ENCODE results near the gene ZNF362.
A peak's percentile ranks its signal among the peaks of the same experiment; 100 is the strongest.

ZNF362 gene

DNA sequence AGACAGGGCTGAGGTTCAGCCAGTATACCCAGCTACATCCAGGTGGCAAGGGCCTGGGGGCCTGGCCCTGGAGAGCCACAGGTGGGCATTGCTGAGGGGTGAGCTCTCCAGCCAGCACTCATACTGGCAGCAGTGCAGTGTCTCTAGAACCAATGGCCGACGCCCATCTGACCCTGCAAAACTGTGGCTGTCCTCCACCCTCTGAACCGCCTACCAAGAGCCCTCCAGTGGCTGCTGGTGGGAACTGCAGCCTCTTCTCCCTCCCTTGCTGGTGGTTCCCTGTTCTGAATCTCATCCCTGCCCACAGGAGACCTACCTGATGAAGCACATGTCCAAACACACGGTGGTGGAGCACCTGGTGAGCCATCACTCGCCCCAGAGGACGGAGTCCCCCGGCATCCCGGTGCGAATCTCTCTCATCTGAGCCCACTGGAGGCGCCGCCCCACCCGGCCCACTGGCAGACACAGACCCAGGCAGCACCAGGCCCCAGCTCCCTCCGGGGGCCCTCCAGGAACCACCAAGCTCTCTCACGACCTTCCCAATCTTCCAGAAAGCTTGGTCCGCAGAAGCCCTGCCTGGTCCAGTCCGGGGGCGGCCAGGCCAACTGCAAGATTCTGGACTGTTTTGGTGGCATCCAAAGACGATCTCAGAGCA lies 42.5 kb downstream of the ZNF362 start:
- TF ChIP-seq, protein P1, sequence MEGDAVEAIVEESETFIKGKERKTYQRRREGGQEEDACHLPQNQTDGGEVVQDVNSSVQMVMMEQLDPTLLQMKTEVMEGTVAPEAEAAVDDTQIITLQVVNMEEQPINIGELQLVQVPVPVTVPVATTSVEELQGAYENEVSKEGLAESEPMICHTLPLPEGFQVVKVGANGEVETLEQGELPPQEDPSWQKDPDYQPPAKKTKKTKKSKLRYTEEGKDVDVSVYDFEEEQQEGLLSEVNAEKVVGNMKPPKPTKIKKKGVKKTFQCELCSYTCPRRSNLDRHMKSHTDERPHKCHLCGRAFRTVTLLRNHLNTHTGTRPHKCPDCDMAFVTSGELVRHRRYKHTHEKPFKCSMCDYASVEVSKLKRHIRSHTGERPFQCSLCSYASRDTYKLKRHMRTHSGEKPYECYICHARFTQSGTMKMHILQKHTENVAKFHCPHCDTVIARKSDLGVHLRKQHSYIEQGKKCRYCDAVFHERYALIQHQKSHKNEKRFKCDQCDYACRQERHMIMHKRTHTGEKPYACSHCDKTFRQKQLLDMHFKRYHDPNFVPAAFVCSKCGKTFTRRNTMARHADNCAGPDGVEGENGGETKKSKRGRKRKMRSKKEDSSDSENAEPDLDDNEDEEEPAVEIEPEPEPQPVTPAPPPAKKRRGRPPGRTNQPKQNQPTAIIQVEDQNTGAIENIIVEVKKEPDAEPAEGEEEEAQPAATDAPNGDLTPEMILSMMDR (conservative IDR thresholded peaks at IDR 0.05; ENCODE audit: low read depth, low read length), result peak; percentile 94
- H3K4me3 ChIP-seq (ENCODE audit: low read length), result no peak overlapping the region
- DNase-seq (ENCODE audit: low read depth), result no peak

DNA sequence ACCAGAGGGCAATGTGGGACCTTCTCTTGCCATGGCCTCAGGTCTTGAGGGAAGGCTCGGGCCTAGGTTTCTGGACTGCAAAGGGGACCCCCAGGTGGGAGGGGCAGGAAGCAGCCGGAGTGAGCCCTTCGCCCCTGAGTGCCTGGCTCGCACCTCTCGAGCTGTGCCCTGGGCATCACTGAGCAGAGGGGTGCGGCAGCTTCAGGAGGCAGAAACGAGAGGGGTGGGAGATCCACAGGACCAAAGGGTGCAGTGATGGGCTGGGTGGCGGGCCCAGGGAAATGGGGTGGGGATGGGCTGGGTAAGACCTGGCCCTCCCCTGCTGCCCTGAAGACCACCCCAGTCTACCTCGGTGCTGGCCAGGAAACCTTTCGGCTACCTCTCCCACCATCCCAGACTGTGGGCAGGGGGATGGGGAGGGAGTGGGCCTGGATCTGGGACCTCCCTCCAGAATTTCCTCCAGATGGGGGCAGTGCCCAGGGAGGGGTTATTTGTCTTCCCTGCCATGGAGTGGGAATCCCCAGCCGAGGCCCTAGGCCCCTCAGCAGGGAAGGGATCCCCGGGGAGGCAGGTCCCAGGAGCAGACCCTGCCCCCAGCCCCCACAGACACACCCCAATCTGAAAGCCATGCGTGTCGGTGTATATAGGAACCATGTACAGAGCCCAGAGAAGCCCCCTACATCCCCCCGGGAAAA lies 43.3 kb downstream of the ZNF362 start:
- DNase-seq (ENCODE audit: low read depth), result no peak
- TF ChIP-seq, protein P1 (conservative IDR thresholded peaks at IDR 0.05; ENCODE audit: low read depth, low read length), result no peak
- no peak overlapping the region for H3K4me3 ChIP-seq (ENCODE audit: low read length)

DNA sequence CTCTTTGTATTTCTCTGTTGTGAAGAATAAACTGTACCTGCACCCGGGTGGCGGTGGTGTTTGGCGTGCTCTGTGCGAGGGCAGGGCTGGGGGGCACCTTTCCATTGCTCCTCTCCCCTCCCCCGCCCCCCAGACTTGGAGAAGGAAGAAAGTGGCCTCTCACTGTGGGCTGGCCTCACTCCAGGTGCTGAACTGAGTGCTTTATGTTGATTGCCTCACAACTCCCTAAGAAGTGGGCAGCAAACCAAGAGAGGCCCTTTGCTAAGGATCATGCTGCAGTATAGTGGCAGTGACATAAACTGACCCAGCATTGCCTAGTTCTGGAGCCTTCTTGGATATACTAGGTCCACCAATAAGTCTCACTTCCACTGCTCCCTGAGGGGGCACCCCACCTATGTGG lies 44.4 kb downstream of the ZNF362 start:
- peak; percentile 63 for DNase-seq (ENCODE audit: low read depth)
- TF ChIP-seq, protein P1 (conservative IDR thresholded peaks at IDR 0.05; ENCODE audit: low read depth, low read length), result no peak
- H3K4me3 ChIP-seq (ENCODE audit: low read length), result no peak overlapping the region

DNA sequence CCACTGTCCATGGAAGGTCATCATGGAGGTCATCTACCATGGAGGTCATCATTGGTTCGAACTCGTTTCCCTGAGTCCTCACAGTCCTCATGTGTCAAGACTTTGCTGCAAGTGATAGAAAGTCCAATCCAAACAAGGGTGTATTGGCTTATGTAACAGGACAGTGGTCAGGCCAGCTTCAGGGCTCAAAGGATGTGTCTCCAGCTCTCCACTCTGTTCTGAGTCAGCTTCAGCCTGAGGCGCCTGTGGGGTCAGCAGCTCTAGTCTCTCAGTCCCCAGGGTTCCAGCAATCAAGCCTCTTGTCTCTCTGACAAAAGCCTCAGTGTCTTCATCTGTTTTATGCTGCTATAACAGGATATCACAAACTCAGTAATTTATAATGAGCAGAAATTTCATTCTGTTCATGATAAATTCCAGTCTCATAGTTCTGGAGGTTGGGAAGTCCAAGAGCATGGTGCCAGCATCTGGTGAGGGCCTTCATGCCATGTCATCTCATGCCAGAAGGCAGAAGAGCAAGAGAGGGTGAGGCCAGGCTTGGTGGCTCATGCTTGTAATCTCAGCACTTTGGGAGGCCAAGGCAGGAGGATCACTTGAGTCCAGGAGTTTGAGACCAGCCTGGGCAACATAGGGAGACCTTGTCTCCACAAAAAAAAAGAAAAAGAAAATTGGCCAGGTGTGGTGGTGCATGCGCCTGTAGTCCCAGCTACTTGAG lies 45.1 kb downstream of the ZNF362 start:
- DNase-seq (ENCODE audit: low read depth), result no peak
- TF ChIP-seq, protein P1 (conservative IDR thresholded peaks at IDR 0.05; ENCODE audit: low read depth, low read length), result no peak
- no peak overlapping the region for H3K4me3 ChIP-seq (ENCODE audit: low read length)

DNA sequence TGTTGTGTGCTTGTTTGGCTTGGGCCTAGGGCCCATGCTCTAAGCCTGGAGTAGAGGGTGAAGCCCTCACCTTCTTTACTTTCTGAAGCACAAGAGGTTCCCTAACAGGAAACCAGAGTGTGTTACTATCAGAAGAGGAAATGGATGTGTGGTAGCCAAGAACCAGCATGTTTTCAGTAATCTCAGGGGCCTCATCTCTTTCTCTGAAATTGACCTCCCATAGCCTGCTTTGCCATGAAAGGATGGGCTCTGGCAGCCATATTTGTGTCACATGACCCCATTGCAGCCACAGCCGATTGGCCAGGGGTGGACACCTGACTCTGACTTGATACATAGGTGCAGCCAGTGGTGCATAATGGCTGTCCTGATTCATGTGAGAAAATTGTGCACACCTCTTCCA lies 46.0 kb downstream of the ZNF362 start:
- TF ChIP-seq, protein P1 (conservative IDR thresholded peaks at IDR 0.05; ENCODE audit: low read depth, low read length), result no peak
- DNase-seq (ENCODE audit: low read depth), result no peak
- H3K4me3 ChIP-seq (ENCODE audit: low read length), result no peak overlapping the region

DNA sequence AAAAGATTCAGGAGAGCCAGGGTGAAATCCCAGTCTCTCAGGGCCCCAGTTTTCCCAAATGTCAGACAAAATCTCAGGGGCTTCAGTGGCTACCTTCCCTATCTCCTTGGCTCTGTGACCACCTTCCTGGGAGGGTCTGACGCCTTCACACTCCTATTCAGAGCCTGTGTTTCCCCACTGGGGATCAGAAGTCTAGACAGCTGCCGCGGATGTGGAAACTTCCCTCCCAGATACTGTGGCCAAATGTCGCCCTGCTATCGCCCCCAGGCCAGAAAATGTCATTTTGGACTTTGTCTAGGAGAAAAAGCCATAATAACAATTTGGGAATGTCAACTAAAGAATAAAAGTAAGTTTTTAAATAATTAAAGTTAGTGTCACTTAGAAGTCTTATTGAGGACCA lies 48.7 kb downstream of the ZNF362 start:
- H3K4me3 ChIP-seq (ENCODE audit: low read length), result no peak overlapping the region
- no peak for DNase-seq (ENCODE audit: low read depth)
- TF ChIP-seq, protein P1 (conservative IDR thresholded peaks at IDR 0.05; ENCODE audit: low read depth, low read length), result no peak
